Ascending aorta (tissue), 2 donors: ENCODE data around the gene TRABD2B. TPM values are rescaled to one million over a fixed set of nuclear protein-coding genes. Genes with fewer than 3 reads are reported as not detected.

Experiments used
- DNase-seq, 2 donors: peaks; one replicate each; pipeline ENCODE4 v3.0.0-alpha.2; 2019; ENCODE audit warnings: low spot score in 2 of 2
- H3K27ac ChIP-seq, 2 donors: fragments of 200-600 bp; sonication (generic); one replicate each; pipeline ENCODE4 v1.5.1; 2016 to 2017; ENCODE audit warnings: mild to moderate bottlenecking in 1 of 2
- H3K27me3 ChIP-seq: fragments of 200-600 bp; sonication (generic); one replicate; pipeline ENCODE4 v1.5.1; 2017
- H3K36me3 ChIP-seq, 2 donors: fragments of 200-600 bp; sonication (generic); one replicate each; pipeline ENCODE4 v1.5.1; 2016
- H3K4me1 ChIP-seq, 2 donors: fragments of 200-600 bp; sonication (generic); one replicate each; pipeline ENCODE4 v1.5.1; 2016 to 2017; ENCODE audit warnings: mild to moderate bottlenecking in 1 of 2
- H3K4me3 ChIP-seq, 2 donors: fragments of 200-600 bp; sonication (generic); one replicate each; pipeline ENCODE4 v1.5.1; 2016 to 2017; ENCODE audit warnings: mild to moderate bottlenecking in 1 of 2
- H3K9me3 ChIP-seq, 2 donors: fragments of 200-600 bp; sonication (generic); one replicate each; pipeline ENCODE4 v1.5.1; 2016
- intact Hi-C: fragments of 100-400 bp; cut with DNase I; formaldehyde crosslinking; loops from one replicate; pipeline ENCODE4 v1.15.1; 2023
- total RNA-seq: library from RNA; depleted of rRNA; stranded (reverse); fragments of >200 nt; gene quantifications from one replicate; pipeline ENCODE4 v1.1.0, GENCODE V29; 2016
- TF ChIP-seq, protein P1 (sequence below), 3 experiments: fragments of 200-600 bp in 2 of 3; fragments of 450-650 bp in 1 of 3; sonication (generic) in 2 of 3; IDR thresholded peaks; one replicate each; pipeline ENCODE4 v1.5.1; 2016 to 2019; ENCODE audit warnings: antibody characterized with exemption in 3 of 3, mild to moderate bottlenecking in 1 of 3, moderate library complexity in 1 of 3

TRABD2B gene
- total RNA-seq, 1 donor from 2014 or later = 7.9 TPM

DNA sequence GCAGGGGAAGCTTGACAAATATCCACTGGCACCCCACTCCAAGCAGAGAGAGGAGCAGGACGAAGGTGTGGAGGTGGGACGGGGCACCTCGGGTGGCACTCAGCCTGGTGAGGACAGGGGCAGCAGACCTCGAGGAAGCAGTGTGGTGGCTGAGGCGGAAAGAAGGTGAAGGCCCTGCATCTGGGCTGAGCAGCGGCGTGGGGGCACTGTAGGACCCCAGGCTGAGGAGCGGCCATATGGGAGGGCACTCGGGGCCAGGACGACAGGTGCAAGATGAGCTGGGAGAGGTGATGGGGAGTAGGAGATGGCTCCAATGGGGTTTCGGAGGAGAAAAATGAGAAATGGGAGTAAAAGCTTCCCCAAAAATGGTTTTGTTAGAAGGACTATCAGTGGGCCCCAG, 224.9 kb downstream of the TRABD2B start:
- no peak overlapping the region for H3K4me3 ChIP-seq
- TF ChIP-seq, protein P1, sequence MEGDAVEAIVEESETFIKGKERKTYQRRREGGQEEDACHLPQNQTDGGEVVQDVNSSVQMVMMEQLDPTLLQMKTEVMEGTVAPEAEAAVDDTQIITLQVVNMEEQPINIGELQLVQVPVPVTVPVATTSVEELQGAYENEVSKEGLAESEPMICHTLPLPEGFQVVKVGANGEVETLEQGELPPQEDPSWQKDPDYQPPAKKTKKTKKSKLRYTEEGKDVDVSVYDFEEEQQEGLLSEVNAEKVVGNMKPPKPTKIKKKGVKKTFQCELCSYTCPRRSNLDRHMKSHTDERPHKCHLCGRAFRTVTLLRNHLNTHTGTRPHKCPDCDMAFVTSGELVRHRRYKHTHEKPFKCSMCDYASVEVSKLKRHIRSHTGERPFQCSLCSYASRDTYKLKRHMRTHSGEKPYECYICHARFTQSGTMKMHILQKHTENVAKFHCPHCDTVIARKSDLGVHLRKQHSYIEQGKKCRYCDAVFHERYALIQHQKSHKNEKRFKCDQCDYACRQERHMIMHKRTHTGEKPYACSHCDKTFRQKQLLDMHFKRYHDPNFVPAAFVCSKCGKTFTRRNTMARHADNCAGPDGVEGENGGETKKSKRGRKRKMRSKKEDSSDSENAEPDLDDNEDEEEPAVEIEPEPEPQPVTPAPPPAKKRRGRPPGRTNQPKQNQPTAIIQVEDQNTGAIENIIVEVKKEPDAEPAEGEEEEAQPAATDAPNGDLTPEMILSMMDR (IDR thresholded peaks at IDR 0.05) = no peak

GRCh38 chr1:47771751-47772150, 225.4 kb downstream of the TRABD2B start:
- TF ChIP-seq, protein P1 (IDR thresholded peaks at IDR 0.05) = no peak
- no peaks in the 10 kb centered on the region for H3K9me3 ChIP-seq
- no peaks in the 10 kb centered on the region for H3K4me1 ChIP-seq
- H3K27me3 ChIP-seq = no peaks in the 10 kb centered on the region
- intact Hi-C loops = no loop called here
- DNase-seq = no peak
- H3K36me3 ChIP-seq = peaks cover 0 to 3% of the 10 kb centered on the region in 2 donors
- H3K4me3 ChIP-seq = no peak overlapping the region
- H3K27ac ChIP-seq = no peak overlapping the region

More for the DNA sequence above, 224.9 kb downstream of the TRABD2B start:
- H3K9me3 ChIP-seq = no peaks in the 10 kb centered on the region
- H3K4me1 ChIP-seq = no peaks in the 10 kb centered on the region
- intact Hi-C loops = no loop called here
- peaks cover 0 to 3% of the 10 kb centered on the region in 2 donors for H3K36me3 ChIP-seq
- no peaks in the 10 kb centered on the region for H3K27me3 ChIP-seq
- no peak overlapping the region for H3K27ac ChIP-seq
- DNase-seq = no peak

DNA sequence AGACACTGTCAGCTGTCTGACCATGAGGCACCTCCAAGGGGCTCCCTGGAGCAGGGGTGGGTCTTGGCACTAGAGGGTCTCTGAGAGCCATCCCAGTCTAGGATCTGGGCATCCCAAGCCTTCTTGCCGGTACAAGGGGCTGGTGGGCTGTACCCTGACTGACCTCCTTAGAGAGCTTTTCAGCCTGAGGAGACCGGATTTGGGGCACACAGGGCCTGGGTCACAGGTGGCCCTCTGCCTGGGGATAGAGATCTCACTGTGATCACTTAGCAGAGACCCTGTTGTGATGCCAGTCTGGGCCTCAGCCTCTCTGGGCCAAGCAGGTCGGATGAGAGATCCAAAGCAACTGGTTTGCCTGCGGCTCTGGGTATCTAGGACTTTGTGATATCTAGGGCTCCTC, 227.2 kb downstream of the TRABD2B start:
- no peaks in the 10 kb centered on the region for H3K9me3 ChIP-seq
- H3K4me1 ChIP-seq = no peaks in the 10 kb centered on the region
- intact Hi-C loops = no loop called here
- no peak overlapping the region for H3K27ac ChIP-seq
- no peak for DNase-seq
- TF ChIP-seq, protein P1 (IDR thresholded peaks at IDR 0.05) = no peak
- no peaks in the 10 kb centered on the region for H3K27me3 ChIP-seq
- peaks cover 0 to 3% of the 10 kb centered on the region in 2 donors for H3K36me3 ChIP-seq
- H3K4me3 ChIP-seq = no peak overlapping the region

GRCh38 chr1:47769295-47769694, 227.9 kb downstream of the TRABD2B start:
- Histone ChIP-seq H3K4me1 (peaks cover 0 to under 1% of the 10 kb centered on the region in 2 donors), H3K27me3 (no peaks in the 10 kb centered on the region), H3K4me3 (no peak overlapping the region), H3K27ac (peak overlapping the region in 1 of 2 donors; percentile 35), H3K9me3 (no peaks in the 10 kb centered on the region), H3K36me3 (no peaks in the 10 kb centered on the region)
- intact Hi-C loops = no loop called here
- TF ChIP-seq, protein P1 (IDR thresholded peaks at IDR 0.05) = no peak
- DNase-seq = no peak

DNA sequence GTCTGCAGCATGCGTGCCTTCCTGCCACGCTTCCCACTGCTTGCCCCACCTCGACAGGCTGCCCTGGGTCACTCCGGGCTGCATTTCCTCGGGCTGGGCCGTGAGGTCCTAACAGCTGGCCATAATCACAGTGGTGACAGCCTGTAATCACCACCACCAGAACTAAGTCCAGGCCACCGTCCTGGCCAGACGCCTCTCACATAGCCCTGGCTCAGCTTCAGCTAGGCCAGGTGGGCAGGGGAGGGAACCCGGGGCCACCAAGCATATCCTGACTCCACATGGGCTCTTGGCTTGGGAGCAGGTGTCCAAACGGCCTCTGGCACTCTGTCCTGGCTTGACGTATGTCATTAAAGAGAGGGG, 229.5 kb downstream of the TRABD2B start:
- H3K27me3 ChIP-seq = no peaks in the 10 kb centered on the region
- peaks cover 3 to 7% of the 10 kb centered on the region in 2 donors for H3K4me1 ChIP-seq
- no peak overlapping the region for H3K4me3 ChIP-seq
- H3K9me3 ChIP-seq = no peaks in the 10 kb centered on the region
- no peak for DNase-seq
- no peaks in the 10 kb centered on the region for H3K36me3 ChIP-seq
- H3K27ac ChIP-seq = no peak overlapping the region
- TF ChIP-seq, protein P1 (IDR thresholded peaks at IDR 0.05) = no peak
- intact Hi-C loops = no loop called here
